Mesendoderm (in vitro differentiated cells): ENCODE data around the gene TACR2.

Experiments used
- DNase-seq: peaks from one replicate; pipeline ENCODE4 v3.0.0; 2013
- H2AK5ac ChIP-seq: 2 replicates; pipeline ENCODE4 v1.6.1; 2013; ENCODE audit warnings: low read length, inconsistent platforms
- H2BK120ac ChIP-seq: 2 replicates; pipeline ENCODE4 v1.6.1; 2013; ENCODE audit warnings: low read depth, mild to moderate bottlenecking, low read length, moderate library complexity, mixed read lengths
- H2BK15ac ChIP-seq: replicated peaks from 2 replicates; pipeline ENCODE4 v1.6.1; 2013; ENCODE audit warnings: low read depth, mild to moderate bottlenecking, moderate library complexity
- H2BK5ac ChIP-seq: 2 replicates; pipeline ENCODE4 v1.6.1; 2013; ENCODE audit warnings: low read length, inconsistent platforms
- H3K18ac ChIP-seq: 2 replicates; pipeline ENCODE4 v1.6.1; 2013; ENCODE audit warnings: mild to moderate bottlenecking, low read length, mixed read lengths
- H3K23ac ChIP-seq: one replicate; pipeline ENCODE4 v1.6.1; 2013; ENCODE audit warnings: low read length
- H3K27ac ChIP-seq: 2 replicates; pipeline ENCODE4 v1.5.1; 2013; ENCODE audit warnings: low read depth, mild to moderate bottlenecking, inconsistent platforms, low read length, moderate library complexity
- H3K27me3 ChIP-seq: 2 replicates; pipeline ENCODE4 v1.6.1; 2013; ENCODE audit warnings: low read length, control low read depth, mild to moderate bottlenecking, inconsistent platforms; ENCODE audit not compliant: insufficient read depth, poor library complexity
- H3K36me3 ChIP-seq: 2 replicates; pipeline ENCODE4 v1.6.1; 2013; ENCODE audit warnings: low read length, inconsistent platforms; ENCODE audit not compliant: control insufficient read depth, insufficient read depth
- H3K4ac ChIP-seq: one replicate; pipeline ENCODE4 v1.6.1; 2013; ENCODE audit warnings: low read depth, mild to moderate bottlenecking, low read length, moderate library complexity
- H3K4me1 ChIP-seq: 2 replicates; pipeline ENCODE4 v1.6.1; 2013; ENCODE audit warnings: low read depth, low read length, inconsistent platforms; ENCODE audit not compliant: control insufficient read depth
- H3K4me2 ChIP-seq: 2 replicates; pipeline ENCODE4 v1.6.1; 2013; ENCODE audit warnings: low read length
- H3K4me3 ChIP-seq: 2 replicates; pipeline ENCODE4 v1.5.1; 2013; ENCODE audit warnings: mild to moderate bottlenecking, low read length
- H3K56ac ChIP-seq: one replicate; pipeline ENCODE4 v1.6.1; 2013; ENCODE audit warnings: low read length
- H3K79me1 ChIP-seq: 2 replicates; pipeline ENCODE4 v1.6.1; 2013; ENCODE audit warnings: low read length, inconsistent platforms
- H3K79me2 ChIP-seq: 2 replicates; pipeline ENCODE4 v1.6.1; 2013; ENCODE audit warnings: mild to moderate bottlenecking, low read length; ENCODE audit not compliant: control insufficient read depth, insufficient read depth
- H3K9ac ChIP-seq: 2 replicates; pipeline ENCODE4 v1.6.1; 2013; ENCODE audit warnings: low read length, inconsistent platforms
- H4K5ac ChIP-seq: one replicate; pipeline ENCODE4 v1.6.1; 2013; ENCODE audit warnings: low read length
- H4K8ac ChIP-seq: one replicate; pipeline ENCODE4 v1.6.1; 2013; ENCODE audit warnings: low read depth, mild to moderate bottlenecking, control low read depth, low read length, moderate library complexity
- WGBS: extraction: QIAGEN DNeasy Blood & Tissue Kit; methylation state at CpG from one replicate; pipeline ENCODE4 v1.1.7; 2013; ENCODE audit warnings: low lambda C conversion rate, missing lambda C conversion rate; ENCODE audit not compliant: insufficient coverage; ENCODE audit errors: extremely low coverage; 5-methylcytosine and 5-hydroxymethylcytosine counted together

TACR2 gene

GRCh38 chr10:69421611-69422308, 5.0 kb upstream of the TACR2 start:
- no peak for DNase-seq
- H2AK5ac ChIP-seq, result no peak overlapping the region

GRCh38 chr10:69419744-69420126, 3.0 kb upstream of the TACR2 start:
- WGBS, result no CpG with 5 or more reads among the region's 11 CpGs
- H4K5ac ChIP-seq, result no peak overlapping the region
- H3K18ac ChIP-seq, result no peak overlapping the region
- H3K79me1 ChIP-seq, result no peaks in the 10 kb centered on the region
- no peaks in the 10 kb centered on the region for H3K27me3 ChIP-seq
- H2BK120ac ChIP-seq, result no peak overlapping the region
- no peaks in the 10 kb centered on the region for H3K4me1 ChIP-seq
- H2AK5ac ChIP-seq, result no peak overlapping the region
- H3K79me2 ChIP-seq, result no peaks in the 10 kb centered on the region
- no peak overlapping the region for H3K4me2 ChIP-seq
- DNase-seq, result no peak
- H4K8ac ChIP-seq, result no peak overlapping the region
- no peak overlapping the region for H3K4ac ChIP-seq
- H3K36me3 ChIP-seq, result no peaks in the 10 kb centered on the region
- H3K27ac ChIP-seq, result no peak overlapping the region
- H2BK5ac ChIP-seq, result no peak overlapping the region
- H3K9ac ChIP-seq, result no peak overlapping the region
- no peak overlapping the region for H3K23ac ChIP-seq
- H2BK15ac ChIP-seq, result no peak overlapping the region
- no peak overlapping the region for H3K4me3 ChIP-seq
- no peak overlapping the region for H3K56ac ChIP-seq

More at GRCh38 chr10:69421611-69422308, 5.0 kb upstream of the TACR2 start:
- Histone ChIP-seq H4K8ac (no peak overlapping the region), H2BK120ac (no peak overlapping the region), H3K4me2 (no peak overlapping the region), H3K56ac (no peak overlapping the region), H3K4me1 (no peaks in the 10 kb centered on the region), H3K23ac (no peak overlapping the region), H2BK15ac (no peak overlapping the region), H3K79me1 (no peaks in the 10 kb centered on the region), H3K36me3 (no peaks in the 10 kb centered on the region), H2BK5ac (no peak overlapping the region), H3K79me2 (no peaks in the 10 kb centered on the region), H3K4ac (no peak overlapping the region), H4K5ac (no peak overlapping the region), H3K9ac (no peak overlapping the region), H3K4me3 (no peak overlapping the region), H3K18ac (no peak overlapping the region), H3K27me3 (no peaks in the 10 kb centered on the region), H3K27ac (no peak overlapping the region)
- no CpG with 5 or more reads among the region's 13 CpGs for WGBS

GRCh38 chr10:69419096-69419743, 2.5 kb upstream of the TACR2 start:
- H3K23ac ChIP-seq, result no peak overlapping the region
- no peaks in the 10 kb centered on the region for H3K4me1 ChIP-seq
- H2BK5ac ChIP-seq, result no peak overlapping the region
- H4K5ac ChIP-seq, result no peak overlapping the region
- H3K4ac ChIP-seq, result no peak overlapping the region
- no peak overlapping the region for H3K18ac ChIP-seq
- H3K27ac ChIP-seq, result no peak overlapping the region
- H3K79me2 ChIP-seq, result no peaks in the 10 kb centered on the region
- no peak for DNase-seq
- WGBS, result no CpG with 5 or more reads among the region's 18 CpGs
- H3K4me3 ChIP-seq, result no peak overlapping the region
- H3K4me2 ChIP-seq, result no peak overlapping the region
- H3K36me3 ChIP-seq, result no peaks in the 10 kb centered on the region
- no peak overlapping the region for H2BK120ac ChIP-seq
- H3K56ac ChIP-seq, result no peak overlapping the region
- no peaks in the 10 kb centered on the region for H3K79me1 ChIP-seq
- H2AK5ac ChIP-seq, result no peak overlapping the region
- H2BK15ac ChIP-seq, result no peak overlapping the region
- no peak overlapping the region for H4K8ac ChIP-seq
- no peak overlapping the region for H3K9ac ChIP-seq
- H3K27me3 ChIP-seq, result no peaks in the 10 kb centered on the region

- H3K18ac ChIP-seq, result no peak overlapping the region
- H2BK15ac ChIP-seq, result no peak overlapping the region
- H2BK120ac ChIP-seq, result no peak overlapping the region
- no peak overlapping the region for H3K23ac ChIP-seq
- no peaks in the 10 kb centered on the region for H3K79me2 ChIP-seq
- H3K4ac ChIP-seq, result no peak overlapping the region
- H3K9ac ChIP-seq, result no peak overlapping the region
- no peak overlapping the region for H3K56ac ChIP-seq
- H4K5ac ChIP-seq, result no peak overlapping the region
- WGBS, result no CpG with 5 or more reads among the region's 8 CpGs
- H4K8ac ChIP-seq, result no peak overlapping the region
- no peak overlapping the region for H2BK5ac ChIP-seq
- H3K4me1 ChIP-seq, result no peaks in the 10 kb centered on the region
- H3K79me1 ChIP-seq, result no peaks in the 10 kb centered on the region
- no peak overlapping the region for H3K27ac ChIP-seq
- no peak overlapping the region for H3K4me3 ChIP-seq
- no peaks in the 10 kb centered on the region for H3K36me3 ChIP-seq
- H3K27me3 ChIP-seq, result no peaks in the 10 kb centered on the region
- no peak overlapping the region for H3K4me2 ChIP-seq
- H2AK5ac ChIP-seq, result no peak overlapping the region
- no peak for DNase-seq
Measured at GRCh38 chr10:69418052-69418752, 1.5 kb upstream of the TACR2 start.

GRCh38 chr10:69417542-69417941, 824 bp upstream of the TACR2 start:
- Histone ChIP-seq H3K4ac (no peak overlapping the region), H4K5ac (no peak overlapping the region), H2BK15ac (no peak overlapping the region), H3K4me2 (no peak overlapping the region), H3K27me3 (no peaks in the 10 kb centered on the region), H2BK120ac (no peak overlapping the region), H3K18ac (no peak overlapping the region), H2AK5ac (no peak overlapping the region), H3K56ac (no peak overlapping the region), H3K79me2 (no peaks in the 10 kb centered on the region), H2BK5ac (no peak overlapping the region), H3K23ac (no peak overlapping the region), H3K4me1 (no peaks in the 10 kb centered on the region), H3K79me1 (no peaks in the 10 kb centered on the region), H3K36me3 (no peaks in the 10 kb centered on the region), H3K27ac (no peak overlapping the region), H3K9ac (no peak overlapping the region), H3K4me3 (no peak overlapping the region), H4K8ac (no peak overlapping the region)
- DNase-seq, result no peak
- WGBS, result no CpG with 5 or more reads among the region's 11 CpGs
